HEK293T (cell line): Measurements from ENCODE around the gene CPXM1.
A peak's percentile ranks its signal among the peaks of the same experiment; 100 is the strongest.

Experiments used
- CTCF ChIA-PET: fragments of 350-600 bp; formaldehyde crosslinking; extraction: SDS; loops from one replicate; lab custom pipeline; 2021; ENCODE audit warnings: antibody characterized with exemption, inconsistent platforms; lab: Yijun Ruan, JAX
- POLR2A ChIA-PET: fragments of 350-600 bp; formaldehyde crosslinking; extraction: SDS; loops from one replicate; lab custom pipeline; 2020; ENCODE audit warnings: antibody characterized with exemption, inconsistent platforms; lab: Yijun Ruan, JAX
- DNase-seq: peaks from one replicate; pipeline ENCODE4 v3.0.0; 2012; ENCODE audit warnings: mixed read lengths; ENCODE audit errors: extremely low spot score
- ARNT ChIP-seq: fragments of 450-650 bp; IDR thresholded peaks from 2 replicates; pipeline ENCODE4 v1.6.1; 2017; ENCODE audit warnings: mild to moderate bottlenecking
- BHLHE40 ChIP-seq: fragments of 450-650 bp; IDR thresholded peaks from 2 replicates; pipeline ENCODE4 v1.6.1; 2016; ENCODE audit warnings: mild to moderate bottlenecking, moderate library complexity, borderline replicate concordance
- CTBP1 ChIP-seq: fragments of 450-650 bp; IDR thresholded peaks from 2 replicates; pipeline ENCODE4 v1.6.1; 2016; ENCODE audit warnings: borderline replicate concordance
- ELF4 ChIP-seq: fragments of 450-650 bp; IDR thresholded peaks from 2 replicates; pipeline ENCODE4 v1.6.1; 2017; ENCODE audit warnings: antibody characterized with exemption
- FOXA1 ChIP-seq: fragments of 450-650 bp; IDR thresholded peaks from 2 replicates; pipeline ENCODE4 v1.6.1; 2016; ENCODE audit warnings: mild to moderate bottlenecking
- FOXK2 ChIP-seq: fragments of 450-650 bp; IDR thresholded peaks from 2 replicates; pipeline ENCODE4 v1.6.1; 2016; ENCODE audit warnings: mild to moderate bottlenecking
- FOXM1 ChIP-seq: fragments of 450-650 bp; IDR thresholded peaks from 2 replicates; pipeline ENCODE4 v1.6.1; 2017; ENCODE audit warnings: mild to moderate bottlenecking, borderline replicate concordance
- HDGF ChIP-seq: fragments of 450-650 bp; IDR thresholded peaks from 2 replicates; pipeline ENCODE4 v1.6.1; 2017; ENCODE audit warnings: antibody characterized with exemption, borderline replicate concordance
- L3MBTL2 ChIP-seq: fragments of 450-650 bp; conservative IDR thresholded peaks from 2 replicates; pipeline ENCODE4 v1.6.1; 2016; ENCODE audit warnings: mild to moderate bottlenecking
- LEF1 ChIP-seq: fragments of 450-650 bp; IDR thresholded peaks from 2 replicates; pipeline ENCODE4 v1.6.1; 2017; ENCODE audit warnings: mild to moderate bottlenecking, borderline replicate concordance
- NFRKB ChIP-seq: fragments of 450-650 bp; IDR thresholded peaks from 2 replicates; pipeline ENCODE4 v1.6.1; 2016; ENCODE audit warnings: mild to moderate bottlenecking, moderate library complexity
- PKNOX1 ChIP-seq: fragments of 450-650 bp; IDR thresholded peaks from 2 replicates; pipeline ENCODE4 v1.6.1; 2016
- SP1 ChIP-seq: fragments of 450-650 bp; IDR thresholded peaks from 2 replicates; pipeline ENCODE4 v1.6.1; 2017
- SUZ12 ChIP-seq: fragments of 450-650 bp; IDR thresholded peaks from 2 replicates; pipeline ENCODE4 v1.6.1; 2016; ENCODE audit warnings: mild to moderate bottlenecking
- TARDBP ChIP-seq: fragments of 450-650 bp; IDR thresholded peaks from 2 replicates; pipeline ENCODE4 v1.6.1; 2016
- ZNF384 ChIP-seq: fragments of 450-650 bp; IDR thresholded peaks from 2 replicates; pipeline ENCODE4 v1.6.1; 2016

The CPXM1 gene

DNA sequence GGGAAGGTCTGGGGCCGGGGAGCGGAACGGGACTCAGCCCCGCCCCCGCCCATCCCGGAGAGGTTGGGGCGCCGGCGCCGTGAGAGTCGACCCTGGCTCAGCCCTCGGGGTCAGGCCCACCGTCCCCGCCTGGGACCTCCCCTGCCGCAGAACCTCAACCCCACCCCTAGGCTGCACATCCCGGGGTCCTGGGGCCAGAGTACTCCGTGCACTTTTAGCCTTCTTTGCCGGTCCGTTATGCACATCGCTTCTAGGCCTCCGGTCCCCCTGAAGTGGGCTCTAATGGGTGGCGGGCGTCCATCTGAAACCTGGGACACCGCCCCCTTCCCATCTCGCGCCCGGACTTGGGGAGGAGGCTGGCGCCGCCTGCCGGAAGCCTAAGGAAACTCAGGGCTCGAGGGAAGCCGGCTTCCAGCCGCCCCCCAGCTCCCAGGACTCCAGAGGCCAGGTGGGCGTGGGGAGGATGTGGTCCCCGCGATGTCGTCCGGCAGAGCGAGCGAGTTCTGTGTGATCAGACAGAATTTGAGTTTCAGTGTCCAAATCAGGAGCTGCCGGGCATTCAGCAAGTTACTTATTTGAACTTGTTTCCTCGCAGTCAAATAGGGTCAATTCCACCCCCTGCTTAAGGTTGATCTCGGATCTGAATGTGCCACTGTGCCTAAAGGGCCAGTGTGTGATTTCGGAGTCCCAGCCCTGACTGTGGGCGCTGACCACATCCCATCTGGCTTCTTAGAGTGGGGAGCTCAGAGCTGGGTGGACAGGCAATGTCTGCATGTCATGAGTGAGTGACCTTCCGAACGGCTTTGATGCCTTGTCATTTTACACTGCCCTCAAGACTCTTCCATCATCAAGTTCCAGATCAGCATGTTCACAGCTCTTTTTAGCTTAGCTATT is 47.6 kb downstream of the CPXM1 start:
- ChIA-PET POLR2A (interaction anchor here (1.5 kb wide), 1 partner anchor 64 kb away, joined by 6 read pairs; no protein-coding TSS in a partner anchor), CTCF (interaction anchor here (0.7 to 1.5 kb wide), 4 partner anchors 9 to 100 kb away, joined by 3 to 7 read pairs (median 6); no protein-coding TSS in a partner anchor)
- no peak for TF ChIP-seq HDGF
- TF ChIP-seq LEF1 = no peak
- no peak for TF ChIP-seq SP1
- no peak for TF ChIP-seq ZNF384
- TF ChIP-seq BHLHE40 = no peak
- no peak for TF ChIP-seq ELF4
- TF ChIP-seq FOXA1 = no peak
- no peak for TF ChIP-seq L3MBTL2
- TF ChIP-seq NFRKB = no peak
- TF ChIP-seq FOXM1 = no peak
- no peak for TF ChIP-seq FOXK2
- peak; percentile 58 for DNase-seq

- CTCF ChIA-PET = interaction anchor here (1.1 to 1.5 kb wide), 3 partner anchors 63 to 101 kb away, joined by 5 to 7 read pairs (median 6); no protein-coding TSS in a partner anchor
- TF ChIP-seq SP1 (no peak), ELF4 (no peak), FOXM1 (no peak), FOXK2 (no peak), FOXA1 (no peak), TARDBP (no peak), L3MBTL2 (no peak), NFRKB (no peak), ARNT (no peak), ZNF384 (no peak), LEF1 (no peak), CTBP1 (no peak)
- POLR2A ChIA-PET = interaction anchor here (1.5 kb wide), 1 partner anchor 63 kb away, joined by 6 read pairs; no protein-coding TSS in a partner anchor
- no peak for DNase-seq
These were observed 48.4 kb downstream of the CPXM1 start for GRCh38 chr20:2751878-2752566.

- ChIA-PET CTCF (interaction anchor here (0.6 to 1.1 kb wide), 2 partner anchors 62 to 176 kb away, joined by 3 to 5 read pairs; no protein-coding TSS in a partner anchor), POLR2A (no interaction called here)
- no peak for DNase-seq
- no peak for TF ChIP-seq PKNOX1
- no peak for TF ChIP-seq FOXA1
- TF ChIP-seq FOXK2 = no peak
These were observed 49.0 kb downstream of the CPXM1 start for GRCh38 chr20:2751347-2751877.

- TF ChIP-seq PKNOX1 = no peak
- no peak for TF ChIP-seq FOXA1
- TF ChIP-seq SP1 = no peak
- DNase-seq = no peak
- POLR2A ChIA-PET = no interaction called here
- CTCF ChIA-PET = interaction anchor here (0.6 kb wide), 1 partner anchor 175 kb away, joined by 3 read pairs; no protein-coding TSS in a partner anchor
These were observed 49.8 kb downstream of the CPXM1 start for GRCh38 chr20:2750491-2751251.

GRCh38 chr20:2749951-2750490 is 50.4 kb downstream of the CPXM1 start:
- ChIA-PET POLR2A (no interaction called here), CTCF (no interaction called here)
- TF ChIP-seq CTBP1 (no peak), FOXA1 (no peak), SUZ12 (no peak), ARNT (no peak), HDGF (no peak), TARDBP (no peak), L3MBTL2 (no peak), BHLHE40 (no peak), SP1 (no peak), ELF4 (no peak), FOXM1 (no peak), NFRKB (no peak), LEF1 (no peak), FOXK2 (no peak), ZNF384 (no peak)
- DNase-seq = no peak
